T-helper 1 cell (primary cell): ENCODE results near the gene EPS8.
"Not testable (repeated sequence)": the region's sequence is repeated elsewhere in the genome, so short reads cannot be mapped to it uniquely, and the experiment has no call there.

Source experiments
- DNase-seq, 5 donors: peaks; one replicate each; pipeline ENCODE4 v3.0.0-alpha.2; 2012 to 2020

The EPS8 gene

GRCh38 chr12:15797818-15798217, 8.6 kb upstream of the EPS8 start:
- DNase-seq, result no peak

DNA sequence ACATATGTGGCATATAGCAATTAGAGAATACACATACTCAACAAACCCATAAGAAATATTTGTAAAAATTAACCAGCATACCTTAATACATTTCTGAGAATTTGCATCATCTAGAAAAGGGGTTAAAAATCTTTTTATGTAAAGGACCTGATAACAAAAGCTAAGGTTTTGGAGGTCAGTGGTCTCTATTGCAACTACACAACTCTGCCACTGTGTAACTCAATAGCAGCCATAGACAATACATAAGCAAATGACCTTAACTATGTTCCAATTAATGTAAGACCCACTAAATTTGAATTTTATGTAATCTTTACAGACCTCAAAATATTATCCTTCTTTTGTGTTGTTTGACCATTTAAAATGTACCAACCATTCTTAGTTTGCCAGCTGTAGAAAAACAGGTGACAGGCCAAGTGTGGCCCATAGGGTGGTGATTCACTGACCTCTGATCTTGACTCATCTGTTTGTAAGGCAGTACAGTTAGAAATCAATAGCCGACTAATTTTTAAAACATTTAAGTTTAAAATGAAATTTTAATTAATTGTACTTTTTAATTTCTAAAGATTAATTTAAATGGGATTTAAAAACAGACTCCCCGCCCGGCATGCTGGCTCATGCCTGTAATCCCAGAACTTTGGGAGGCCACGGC, 7.4 kb upstream of the EPS8 start:
- no peak for DNase-seq

GRCh38 chr12:15794836-15795235, 5.6 kb upstream of the EPS8 start:
- DNase-seq, result no peak

- DNase-seq, result no peak
Measured at GRCh38 chr12:15794196-15794595, 5.0 kb upstream of the EPS8 start.

- DNase-seq, result peak in 3 of 5 donors; percentile 6 to 14 (median 10)
Measured at GRCh38 chr12:15788233-15789219, 662 bp downstream of the EPS8 start.

GRCh38 chr12:15787778-15788177, 1.4 kb downstream of the EPS8 start:
- no peak for DNase-seq

- DNase-seq, result no peak
Measured at GRCh38 chr12:15786772-15787171, 2.4 kb downstream of the EPS8 start.

DNA sequence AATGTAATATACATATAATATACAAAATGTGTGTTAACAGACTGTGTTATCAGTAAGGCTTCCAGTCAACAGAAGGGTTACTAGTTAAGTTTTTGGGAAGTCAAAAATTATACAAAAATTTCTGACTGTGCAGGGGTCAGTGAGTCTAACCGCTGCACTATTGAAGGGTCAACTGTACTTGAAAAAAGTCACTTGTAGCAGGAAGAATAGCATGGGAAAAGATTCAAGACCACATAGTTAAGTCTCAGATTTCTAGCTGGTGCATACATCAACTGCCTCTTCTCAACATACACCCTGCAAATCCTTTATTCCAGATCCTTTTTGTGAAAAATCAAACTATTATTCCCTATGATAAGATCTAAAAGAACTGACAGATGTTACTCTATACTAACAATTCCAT, 5.9 kb downstream of the EPS8 start:
- DNase-seq, result no peak

DNA sequence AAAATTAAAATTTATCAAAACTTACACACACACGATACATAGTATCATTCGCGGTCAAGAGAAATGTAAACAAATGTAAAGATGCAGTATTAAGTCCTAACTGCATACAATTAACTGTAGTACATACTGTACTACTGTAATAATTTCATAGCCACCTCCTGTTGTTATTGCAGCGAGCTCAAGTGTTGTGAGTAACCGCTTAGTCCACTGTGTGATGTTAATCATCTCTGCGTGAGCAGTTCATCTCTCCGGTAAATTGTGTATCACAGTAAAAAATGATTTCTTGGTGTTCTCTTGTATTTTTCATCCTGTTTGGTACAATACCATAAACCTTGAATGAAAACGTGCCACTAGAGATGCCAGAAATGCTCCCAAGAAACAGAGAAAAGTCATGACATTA, 6.5 kb downstream of the EPS8 start:
- no peak for DNase-seq

GRCh38 chr12:15779925-15780324, 9.3 kb downstream of the EPS8 start:
- DNase-seq, result no peak

DNA sequence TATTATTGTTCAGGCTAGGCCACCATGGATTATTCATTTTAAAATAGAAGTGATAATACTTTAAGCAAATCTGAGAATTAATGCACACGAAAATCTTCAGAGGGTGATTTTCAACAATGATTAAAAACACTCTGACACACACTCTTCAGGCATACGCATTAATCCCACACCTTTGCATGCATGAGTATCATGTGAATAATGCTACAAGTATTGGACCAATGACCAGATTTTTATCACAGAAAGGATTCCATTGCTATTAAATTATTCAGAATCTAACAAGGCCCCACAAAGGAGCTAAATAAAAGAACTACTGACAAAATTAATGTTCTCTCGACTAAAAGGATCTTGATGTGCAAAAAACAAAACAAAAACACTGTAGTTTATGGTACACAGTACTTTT, 11.1 kb downstream of the EPS8 start:
- DNase-seq, result no peak

DNA sequence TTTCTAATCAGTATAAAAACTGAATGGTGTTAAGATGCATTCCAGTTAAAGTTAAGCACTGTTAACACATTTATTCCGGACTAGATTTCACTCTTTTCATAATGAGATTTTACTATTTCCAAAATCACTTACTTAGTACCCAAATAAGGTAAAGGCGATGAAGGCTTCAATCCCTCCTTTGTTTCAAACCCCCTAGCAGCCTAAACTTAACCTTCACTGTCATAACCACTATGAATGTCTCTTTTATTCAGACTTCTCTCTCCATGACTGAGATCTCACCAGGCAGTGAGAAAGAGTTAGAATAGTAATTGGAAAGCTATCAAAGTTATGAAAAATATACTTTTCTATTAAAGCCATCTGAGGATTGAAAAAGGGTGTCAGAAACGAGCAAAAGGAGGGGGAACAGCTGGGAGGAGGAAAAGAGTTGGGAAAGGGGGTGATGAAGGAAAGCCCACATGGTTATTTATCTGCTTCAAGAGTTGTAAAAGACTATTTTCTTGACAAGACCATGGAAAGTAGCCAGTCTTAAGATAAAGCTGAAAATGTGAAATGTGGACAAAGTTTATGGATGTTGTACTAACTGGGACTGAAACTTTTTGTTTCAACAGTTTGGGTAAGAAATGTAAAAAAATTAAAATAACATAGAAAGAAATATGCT, 11.7 kb downstream of the EPS8 start:
- DNase-seq, result no peak

- DNase-seq, result no peak
Measured at GRCh38 chr12:15776532-15776931, 12.7 kb downstream of the EPS8 start.

DNA sequence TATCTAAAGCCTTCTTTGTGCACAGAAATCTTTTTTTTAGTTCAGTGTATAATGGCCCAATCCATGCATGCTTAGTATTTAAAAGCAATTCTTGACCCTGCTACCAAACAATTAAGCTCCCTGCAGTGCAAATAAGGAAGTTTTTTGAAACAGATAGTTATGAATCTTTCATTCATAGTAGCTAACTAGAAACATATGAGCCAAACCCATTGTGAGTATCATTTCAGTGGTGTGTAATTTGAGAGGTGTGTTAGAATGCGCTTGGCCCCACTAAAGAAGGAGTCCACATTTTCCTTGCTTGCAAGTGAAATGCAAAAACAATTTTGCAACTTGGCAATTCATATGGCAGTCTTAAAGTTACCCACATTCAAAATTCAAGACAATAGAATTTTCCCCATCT, 14.4 kb downstream of the EPS8 start:
- no peak for DNase-seq

DNA sequence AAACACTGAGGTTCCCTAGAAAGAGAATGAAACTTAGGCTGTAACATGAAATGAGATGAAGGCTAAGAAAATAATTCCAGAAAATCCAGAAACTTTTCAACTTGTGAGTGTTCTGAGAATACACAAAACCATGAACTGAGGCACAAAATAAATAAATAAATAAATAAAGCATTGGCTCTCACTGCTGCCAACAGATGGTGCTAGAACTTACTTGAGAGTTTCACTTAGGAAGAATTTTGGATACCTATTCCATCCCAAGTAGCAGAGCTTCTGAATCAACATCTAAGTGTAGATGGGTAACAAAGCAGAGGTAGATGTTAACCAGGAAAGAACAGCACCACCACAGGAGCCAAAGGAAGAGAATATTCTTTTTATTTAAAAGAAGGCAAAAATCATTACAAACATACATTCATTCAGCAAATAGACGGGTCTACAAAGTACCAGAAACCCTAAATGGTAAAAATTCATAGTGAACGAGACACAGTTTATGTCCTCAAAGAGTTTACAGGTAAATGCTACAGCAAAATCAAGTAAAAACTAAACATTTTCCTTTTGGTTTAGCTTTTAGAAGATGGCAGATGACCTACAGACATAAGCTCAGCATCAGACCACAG, 16.7 kb downstream of the EPS8 start:
- DNase-seq, result no peak

DNA sequence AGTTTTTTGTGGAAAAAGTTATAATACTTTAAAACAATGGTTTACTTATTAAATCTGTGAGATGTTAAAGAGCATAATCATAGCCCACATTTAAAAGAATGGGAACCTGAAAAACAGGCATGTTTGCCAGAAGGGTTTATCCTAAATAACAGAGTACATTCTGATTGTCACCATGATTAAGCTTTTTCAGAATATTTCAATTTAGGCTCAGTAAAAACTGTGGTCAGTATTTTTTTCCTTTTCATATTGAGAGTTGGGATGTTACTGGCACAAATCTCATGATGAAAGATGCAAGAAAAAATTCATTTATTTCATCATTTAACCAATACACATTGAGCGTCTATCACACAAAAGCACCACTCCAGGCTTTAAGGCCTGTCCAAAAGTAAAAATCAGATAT, 18.6 kb downstream of the EPS8 start:
- DNase-seq, result no peak

DNA sequence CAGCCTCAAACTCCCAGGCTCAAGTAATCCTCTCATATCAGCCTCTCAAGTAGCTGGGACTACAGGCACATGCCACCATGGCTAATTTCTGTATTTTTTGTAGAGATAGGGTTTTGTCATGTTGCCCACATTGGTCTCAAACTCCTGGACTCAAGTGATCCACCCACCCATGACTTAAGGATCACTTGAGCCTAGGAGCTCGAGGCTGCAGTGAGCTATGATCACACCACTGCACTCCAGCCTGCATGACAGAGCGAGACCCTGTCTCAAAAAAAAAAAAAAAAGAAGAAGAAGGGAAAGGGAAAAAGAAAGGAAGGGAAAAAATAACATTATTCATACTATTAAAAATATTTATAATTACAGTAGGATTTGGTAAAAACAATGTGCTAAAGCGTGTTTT, 19.2 kb downstream of the EPS8 start:
- DNase-seq, result no peak

GRCh38 chr12:15769586-15769985, 19.6 kb downstream of the EPS8 start:
- no peak for DNase-seq

DNA sequence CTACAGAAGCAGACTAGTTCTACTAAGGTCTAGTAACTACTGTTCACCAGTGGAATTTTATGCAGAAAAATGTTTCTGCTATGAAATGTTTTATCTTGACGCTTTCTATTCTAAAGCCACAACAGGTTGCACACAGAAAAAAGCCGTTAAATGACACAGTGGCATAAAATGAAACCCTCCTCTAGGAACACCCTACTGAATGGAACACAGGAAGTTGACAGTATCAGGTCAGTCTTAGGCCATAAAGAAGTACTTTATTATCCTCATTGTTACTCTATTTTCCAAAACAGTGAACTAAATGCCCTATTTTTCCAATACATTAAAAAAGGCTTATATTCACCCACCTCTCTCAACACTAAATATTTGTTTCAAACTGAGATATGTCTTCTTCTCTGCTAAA, 21.9 kb downstream of the EPS8 start:
- no peak for DNase-seq

DNA sequence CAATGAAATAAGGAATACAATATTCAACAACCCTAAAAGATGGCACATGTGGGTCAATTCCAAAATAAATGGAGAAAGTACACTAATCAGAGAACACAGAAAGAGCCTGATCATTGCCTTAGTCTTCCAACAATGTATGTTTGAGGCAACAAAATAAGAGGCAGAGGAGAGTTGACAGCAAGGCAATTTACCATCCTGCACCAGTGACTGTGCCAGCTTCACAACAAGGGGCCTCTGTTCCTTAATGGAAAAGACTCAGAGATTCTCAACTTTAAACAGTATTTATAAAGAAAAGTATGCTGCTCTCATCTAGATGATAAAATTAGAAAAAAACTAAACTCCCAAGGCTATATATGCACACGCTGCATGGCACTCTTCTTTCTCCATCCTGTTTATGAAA, 25.9 kb downstream of the EPS8 start:
- no peak for DNase-seq

DNA sequence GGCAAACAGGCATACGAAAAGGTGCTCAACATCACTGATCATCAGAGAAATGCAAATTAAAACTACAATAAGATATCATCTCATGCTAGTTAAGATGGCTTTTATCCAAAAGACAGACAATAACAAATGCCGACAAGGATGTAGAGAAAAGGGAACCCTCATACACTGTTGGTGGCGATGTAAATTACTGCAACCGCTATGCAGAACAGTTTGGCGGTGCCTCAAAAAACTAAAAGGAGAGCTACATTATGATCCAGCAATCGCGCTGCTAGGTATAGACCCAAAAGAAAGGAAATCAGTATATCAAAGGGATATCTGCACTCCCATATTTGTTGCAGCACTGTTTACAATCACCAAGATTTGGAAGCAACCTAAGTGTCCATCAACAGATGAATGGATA, 27.0 kb downstream of the EPS8 start:
- not testable (repeated sequence) for DNase-seq

DNA sequence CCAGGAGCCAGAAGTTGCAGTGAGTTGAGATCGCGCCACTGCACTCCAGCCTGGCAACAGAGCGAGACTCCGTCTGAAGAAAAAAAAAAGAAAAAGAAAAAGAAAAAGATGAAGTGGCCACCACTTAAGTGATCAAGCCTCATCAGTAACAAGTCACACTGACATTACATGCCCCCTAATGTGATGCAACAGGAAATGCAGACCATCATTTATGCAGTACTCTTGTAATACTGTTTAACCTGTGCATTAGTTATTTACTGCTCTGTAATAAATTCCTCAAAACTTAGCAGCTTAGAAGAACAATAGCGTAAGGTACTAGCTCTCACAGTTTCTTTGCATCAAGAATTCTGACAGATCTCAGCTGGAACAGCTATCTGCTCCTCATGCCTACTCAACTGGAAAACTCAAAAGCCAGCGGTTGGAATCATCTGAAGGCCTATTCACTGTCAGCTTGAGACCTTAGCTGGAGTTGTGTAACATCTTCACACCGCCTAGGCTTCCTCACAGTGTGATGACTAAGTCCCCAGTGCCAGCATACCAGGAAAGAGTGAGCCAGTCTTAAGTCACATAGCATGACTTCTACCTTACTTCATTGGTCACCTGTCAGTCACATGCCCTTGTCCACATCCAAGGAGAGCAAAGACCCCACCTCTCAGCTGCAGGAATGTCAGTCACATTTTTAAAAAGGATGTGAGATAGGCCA, 31.5 kb downstream of the EPS8 start:
- no peak for DNase-seq

- DNase-seq, result no peak
Measured at GRCh38 chr12:15756822-15757221, 32.4 kb downstream of the EPS8 start.
